HL-60/S4 treated with phorbol 12-myristate 13-acetate at 8.2 ng/mL for 4 days and 3 days (cell line): ENCODE data around the gene UBE3D.
"Not testable (repeated sequence)": the region's sequence is repeated elsewhere in the genome, so short reads cannot be mapped to it uniquely, and the experiment has no call there.

ENCODE experiments used
- in situ Hi-C: fragments of 300-500 bp; cut with MboI; formaldehyde crosslinking; loops from 2 replicates; pipeline ENCODE4 v1.15.0; 2022; ENCODE audit warnings: low sequenced_read_pairs

UBE3D gene

DNA sequence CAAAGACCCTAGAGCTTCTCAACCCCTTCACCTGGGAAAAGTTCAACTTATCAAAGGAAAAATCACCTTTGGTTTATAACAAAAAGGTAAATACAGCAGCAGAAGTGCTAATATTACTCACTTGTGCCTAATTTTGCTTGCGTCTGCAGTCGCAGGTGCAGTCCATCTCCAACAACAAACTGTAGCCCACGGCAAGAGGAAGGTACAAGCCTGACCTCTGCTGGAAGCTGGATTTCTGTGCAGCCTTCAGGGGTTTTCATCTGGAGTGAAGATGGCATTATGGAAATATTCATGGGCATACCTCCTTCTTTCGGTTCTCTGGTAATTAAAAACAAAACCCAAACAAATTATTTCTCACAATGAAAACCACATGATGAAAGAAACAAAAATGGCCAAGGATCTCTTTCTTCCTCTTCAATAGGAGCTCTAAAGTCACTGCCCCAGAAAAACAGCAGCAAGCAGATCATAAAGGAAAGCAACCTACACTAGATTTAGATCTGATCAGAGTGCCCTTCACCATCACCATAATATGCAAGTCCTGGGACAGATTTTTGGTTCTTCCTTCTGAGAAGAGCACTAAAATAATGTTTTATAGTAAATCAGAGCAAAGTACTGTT is 7.8 kb downstream of the UBE3D start:
- in situ Hi-C loops, result loop anchor here (10.0 kb wide), 1 partner anchor 803 kb away; no protein-coding TSS in a partner anchor

DNA sequence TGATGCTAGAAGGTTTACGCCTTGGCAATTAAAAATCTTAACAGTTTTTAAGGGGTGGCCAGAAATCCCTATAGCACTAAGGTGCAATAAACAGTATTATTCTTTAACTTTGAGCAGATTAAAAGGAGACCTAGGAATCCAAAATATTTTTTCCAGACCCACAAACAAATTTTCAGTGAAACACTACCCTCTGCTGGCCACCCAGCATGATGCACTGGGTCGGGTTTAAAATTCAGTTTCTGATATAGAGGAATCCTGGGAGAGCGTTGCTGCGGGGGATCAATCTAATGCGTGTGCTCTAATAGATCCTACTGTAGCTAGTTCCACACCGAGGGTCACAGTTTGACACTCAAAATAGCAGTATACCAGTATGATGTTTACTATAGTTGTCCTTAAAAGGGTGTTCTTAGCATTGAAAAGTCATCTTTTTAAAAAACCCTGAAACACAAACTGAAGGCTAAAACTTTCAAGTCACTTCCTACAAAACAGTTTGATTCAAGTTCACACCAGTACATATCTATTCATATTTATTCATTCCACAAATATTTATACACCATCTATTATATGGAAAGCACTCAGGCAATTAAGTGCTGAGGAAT is 10.2 kb downstream of the UBE3D start:
- in situ Hi-C loops, result loop anchor here (10.0 kb wide), 1 partner anchor 801 kb away; no protein-coding TSS in a partner anchor

DNA sequence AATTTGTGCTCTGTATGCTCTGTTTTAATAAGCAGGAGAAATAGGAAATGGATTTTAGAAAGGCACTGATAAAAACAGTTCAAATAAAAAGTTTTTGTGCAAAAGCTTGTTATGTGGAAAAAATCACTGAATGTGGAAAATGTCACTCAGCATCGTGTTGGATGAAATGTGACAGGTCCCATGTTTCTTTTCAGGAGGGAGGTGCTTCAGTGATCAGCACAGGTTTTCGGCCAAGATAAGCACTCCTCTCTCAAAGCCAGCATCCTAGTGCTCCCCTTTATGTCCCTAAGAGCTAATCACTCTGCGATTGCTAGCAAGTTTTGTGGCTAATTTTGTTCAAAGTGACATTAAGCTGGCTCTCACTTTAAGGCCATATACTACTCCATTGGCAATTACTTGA is 12.0 kb downstream of the UBE3D start:
- in situ Hi-C loops, result loop anchor here (10.0 kb wide), 1 partner anchor 799 kb away; no protein-coding TSS in a partner anchor

DNA sequence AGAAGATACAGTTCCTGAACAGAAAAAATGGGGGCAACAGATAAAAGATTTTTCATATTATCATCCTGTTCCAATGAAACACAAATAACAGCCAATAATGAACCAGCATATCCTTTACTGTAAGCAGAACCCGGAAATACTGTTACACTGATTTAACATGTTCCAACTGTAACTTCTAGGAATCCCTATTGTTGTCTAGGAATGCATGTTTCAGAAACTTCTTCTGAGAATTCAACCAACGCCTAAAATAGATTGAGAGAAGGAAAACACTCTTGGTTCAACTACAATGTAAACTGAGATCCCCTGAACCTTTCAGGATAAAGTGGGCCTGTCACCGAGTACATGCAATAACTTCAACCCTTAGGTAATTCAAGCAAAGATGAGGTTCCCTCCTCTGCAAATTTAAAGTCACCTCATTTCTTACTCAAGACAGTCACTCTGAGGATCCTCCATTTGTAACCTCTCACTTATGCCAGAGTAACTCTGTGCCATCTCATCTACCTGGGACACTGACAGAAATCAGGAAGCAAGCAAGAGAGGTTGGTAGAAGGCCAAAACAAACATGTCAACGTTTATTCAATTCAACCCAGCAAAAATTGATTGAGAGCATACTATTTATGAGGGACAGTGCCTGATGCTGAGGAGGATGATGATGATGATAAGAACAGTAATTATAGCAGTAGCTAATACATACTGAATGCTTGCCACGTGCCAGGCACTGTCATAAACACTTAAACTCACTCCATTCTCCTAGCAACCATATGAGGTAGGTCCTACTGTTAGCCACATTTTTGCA is 14.1 kb downstream of the UBE3D start:
- in situ Hi-C loops, result loop anchor here (10.0 kb wide), 1 partner anchor 797 kb away; no protein-coding TSS in a partner anchor

DNA sequence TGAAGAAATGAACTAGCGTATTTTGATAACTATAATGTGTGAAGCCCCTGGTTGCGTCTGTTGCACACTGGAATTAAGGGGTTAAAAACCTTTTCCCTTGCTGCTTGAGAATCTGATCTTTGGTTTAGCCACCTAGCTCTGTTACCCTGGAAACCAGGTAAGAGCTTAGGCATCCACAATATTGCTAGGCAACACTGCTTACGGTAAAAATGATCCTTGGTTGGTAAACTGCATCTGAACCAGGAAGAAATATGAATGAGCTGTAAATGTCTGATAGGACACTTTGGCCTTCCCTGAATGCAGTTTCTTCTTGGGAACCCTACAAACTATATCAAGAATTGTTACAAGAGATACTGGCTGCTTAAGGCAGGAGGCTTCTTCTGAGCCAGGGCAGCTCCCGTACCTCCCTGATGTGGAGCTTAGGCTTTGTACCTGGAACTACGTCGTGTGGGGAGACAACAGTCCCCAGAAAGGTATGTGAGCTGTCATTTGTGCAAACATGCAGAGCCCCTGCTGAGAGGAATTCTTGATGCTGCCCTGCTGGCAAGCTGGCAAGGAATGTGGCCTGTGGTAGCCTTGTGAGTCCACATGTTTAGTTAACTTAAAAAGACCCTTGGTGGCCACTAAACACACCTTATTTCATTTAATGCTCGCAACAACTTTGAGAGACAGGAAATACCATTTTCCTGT is 18.4 kb downstream of the UBE3D start:
- in situ Hi-C loops, result no loop called here

DNA sequence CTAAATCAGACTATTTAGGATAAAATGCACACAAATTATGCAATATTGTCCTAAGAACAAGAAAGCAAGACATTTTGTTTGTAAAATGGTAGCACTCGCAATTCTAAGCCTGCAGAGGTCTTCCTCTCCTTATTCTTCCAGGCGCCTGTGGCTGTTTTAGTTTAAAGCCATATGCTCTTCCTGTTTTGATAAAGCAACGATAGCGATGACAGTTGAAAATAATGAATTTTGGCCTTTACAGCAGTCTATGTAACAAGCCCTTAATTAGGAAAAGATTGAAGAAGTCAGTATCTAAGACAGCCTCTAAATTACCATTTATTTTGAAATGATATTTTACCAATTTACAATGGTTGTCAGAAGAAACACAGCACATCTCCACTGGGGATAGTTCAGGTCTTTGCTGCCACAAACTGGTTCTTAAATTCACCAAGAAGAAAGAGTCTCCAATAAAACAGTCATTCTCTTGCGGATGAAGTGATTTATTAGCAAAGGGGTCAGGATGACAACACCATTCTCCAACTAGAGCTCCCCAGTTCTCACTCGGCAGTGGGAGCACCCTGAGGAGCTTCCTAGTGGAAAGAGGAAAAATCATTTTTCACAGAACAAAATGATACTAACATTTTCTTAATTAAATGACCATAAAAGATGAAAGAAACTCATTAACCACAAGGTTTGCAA is 21.4 kb downstream of the UBE3D start:
- in situ Hi-C loops, result no loop called here

DNA sequence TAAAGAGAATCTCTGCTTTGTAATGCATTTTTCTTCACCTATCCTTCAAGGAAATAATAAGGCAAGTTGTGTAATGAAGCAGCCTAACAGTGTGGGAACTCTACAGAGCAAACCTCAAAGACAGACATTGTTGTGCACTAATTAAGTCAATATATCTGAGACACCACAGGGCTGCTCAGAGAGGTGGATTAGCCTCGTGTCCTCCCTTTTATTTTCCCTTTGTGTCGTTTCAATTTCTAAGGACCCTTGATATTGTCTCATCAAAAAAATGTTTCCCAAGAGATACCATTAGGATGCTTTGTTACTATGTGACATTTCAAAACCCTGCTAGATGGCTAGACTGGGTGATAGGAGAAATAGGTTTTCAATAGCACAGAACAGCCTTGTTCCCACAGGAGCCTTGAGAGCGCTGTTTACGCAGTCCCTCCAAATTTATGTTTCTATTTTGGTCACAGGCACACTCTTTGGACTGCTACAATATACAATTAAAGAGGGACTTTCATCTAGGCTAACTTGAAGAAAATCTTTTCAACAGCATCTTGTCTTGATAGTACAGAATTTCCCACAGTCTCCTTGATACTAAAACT is 23.1 kb downstream of the UBE3D start:
- in situ Hi-C loops, result no loop called here

DNA sequence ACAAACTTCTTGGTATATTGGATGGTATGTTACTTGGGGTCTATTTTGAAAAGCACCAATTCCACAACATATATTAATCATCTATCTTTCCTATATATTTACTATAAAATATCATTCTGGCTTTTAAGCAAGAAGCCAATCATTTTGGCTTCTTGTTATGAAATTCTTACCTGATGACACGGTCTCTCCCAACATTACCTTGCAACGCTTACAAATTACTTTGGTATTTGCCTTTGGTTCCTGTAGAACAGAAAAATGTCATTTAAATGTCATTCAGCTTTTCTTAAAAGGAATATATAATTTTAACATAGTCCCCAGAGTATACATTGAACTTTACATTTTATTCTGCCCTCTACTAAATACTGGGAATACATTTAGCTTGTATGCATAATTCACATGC is 27.4 kb downstream of the UBE3D start:
- in situ Hi-C loops, result no loop called here

DNA sequence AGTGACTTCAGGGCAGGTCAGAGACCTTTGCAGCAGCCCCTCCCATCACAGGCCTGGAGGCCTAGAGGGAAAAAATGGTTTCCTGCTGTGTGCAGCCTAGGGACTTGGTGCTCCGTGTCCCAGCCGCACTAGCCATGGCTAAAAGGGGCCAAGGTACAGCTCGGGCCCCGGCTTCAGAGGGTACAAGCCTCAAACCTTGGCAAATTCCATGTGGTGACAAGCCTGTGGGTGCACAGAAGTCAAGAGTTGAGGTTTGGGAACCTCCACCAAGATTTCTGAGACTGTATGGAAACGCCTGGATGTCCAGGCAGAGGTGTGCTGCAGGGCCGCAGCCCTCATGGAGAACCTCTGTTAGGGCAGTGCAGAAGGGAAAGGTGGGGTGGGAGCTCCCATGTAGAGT is 34.0 kb downstream of the UBE3D start:
- in situ Hi-C loops, result no loop called here

DNA sequence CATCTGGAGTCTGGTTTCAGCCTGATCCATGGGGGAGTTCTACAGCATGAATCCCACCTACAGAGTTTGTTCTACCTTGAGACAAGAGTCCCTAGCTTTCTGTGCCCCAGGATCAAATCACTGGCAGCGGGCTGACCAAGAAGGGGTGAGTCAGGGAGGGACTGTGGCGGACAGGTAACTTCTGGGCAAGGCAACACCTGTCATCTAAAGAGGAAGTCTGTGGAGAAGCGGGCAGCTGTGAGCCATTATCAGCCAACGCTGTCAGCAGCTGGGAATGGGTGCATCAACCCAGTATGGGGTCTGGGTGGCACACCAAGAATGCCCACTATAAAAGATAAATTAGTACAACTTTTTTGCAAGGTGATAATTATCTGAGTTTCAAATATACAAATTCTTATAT is 45.9 kb downstream of the UBE3D start:
- in situ Hi-C loops, result no loop called here

DNA sequence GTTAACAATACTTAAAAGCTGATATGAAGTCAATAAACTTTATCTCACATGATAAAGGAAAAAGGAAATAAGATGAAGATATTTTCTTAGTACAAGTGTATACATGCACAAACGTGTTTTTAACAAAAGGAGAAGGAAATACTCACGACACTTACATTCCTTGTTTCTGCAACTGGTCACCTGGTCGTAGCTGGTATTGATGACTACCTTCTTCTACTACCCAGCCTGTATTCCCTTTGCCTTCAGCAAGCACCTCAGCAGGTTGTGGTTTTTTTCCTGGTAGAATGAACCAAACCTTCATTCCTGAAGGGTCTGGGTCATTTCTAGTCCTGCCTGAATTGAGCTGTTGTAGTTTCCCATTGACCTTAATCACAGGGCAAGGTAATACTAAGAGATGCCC is 54.5 kb downstream of the UBE3D start:
- in situ Hi-C loops, result not testable (repeated sequence)

DNA sequence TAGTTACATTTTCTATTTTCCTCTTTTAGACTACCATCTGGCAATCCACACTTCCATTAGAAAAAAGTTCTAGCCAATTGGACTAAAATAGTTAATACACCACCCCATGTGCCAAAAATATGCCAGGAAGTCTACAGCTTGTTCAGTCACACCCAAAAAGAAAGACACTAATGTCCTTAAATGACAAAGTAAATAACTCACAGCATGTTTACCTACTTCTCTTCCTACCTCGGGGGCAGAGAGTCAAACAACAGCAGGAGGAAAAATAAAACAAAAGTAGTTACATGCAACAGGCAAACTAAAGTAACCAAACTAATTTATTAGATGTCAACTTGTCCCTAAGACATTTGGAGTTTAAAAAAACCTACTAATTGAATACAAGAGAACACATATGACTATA is 57.0 kb downstream of the UBE3D start:
- in situ Hi-C loops, result no loop called here

DNA sequence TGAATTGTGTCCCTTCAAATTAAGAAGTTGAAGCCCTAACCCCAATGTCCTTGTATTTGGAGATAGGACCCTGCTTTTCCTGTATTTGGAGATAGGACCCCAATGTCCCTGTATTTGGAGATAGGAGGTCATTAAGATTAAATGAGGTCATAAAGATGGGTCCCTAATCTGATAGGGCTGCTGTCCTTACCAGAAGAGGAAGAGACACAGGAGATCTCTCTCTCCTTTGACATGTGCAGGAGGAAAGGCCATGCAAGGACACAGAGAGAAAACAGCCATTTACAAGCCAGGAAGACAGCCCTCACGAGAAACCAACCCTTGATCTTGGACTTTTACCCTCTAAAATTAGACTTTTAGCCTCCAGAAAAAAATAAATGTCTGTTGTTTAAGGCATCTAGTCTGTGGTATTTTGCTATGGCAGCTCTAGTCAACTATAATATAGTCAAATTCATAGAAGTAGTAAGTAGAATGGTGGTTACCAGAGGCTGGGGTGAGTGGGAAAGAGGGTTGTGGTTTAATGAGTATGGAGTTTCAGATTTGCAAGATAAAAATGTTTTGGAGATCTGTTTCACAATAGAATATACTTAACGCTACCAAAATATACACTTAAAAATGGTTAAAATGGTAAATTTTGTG is 59.3 kb downstream of the UBE3D start:
- in situ Hi-C loops, result no loop called here

DNA sequence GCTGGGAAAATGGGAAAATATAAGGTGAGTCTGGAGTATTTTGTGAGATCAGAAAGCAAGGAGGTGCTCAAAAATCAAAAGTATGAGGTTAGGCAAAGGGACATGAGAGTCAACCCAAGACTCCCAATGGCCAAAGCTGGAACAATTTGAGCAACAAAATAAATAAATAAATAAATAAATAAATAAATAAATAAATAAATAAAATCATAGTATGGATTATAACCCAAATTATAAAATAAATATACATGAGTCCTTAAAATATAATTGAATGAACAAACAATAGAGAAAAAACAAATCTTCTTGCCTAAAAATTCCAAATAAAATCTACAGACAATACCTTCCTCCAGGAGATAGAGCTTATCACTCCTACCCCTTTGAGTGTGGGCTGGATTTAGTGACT is 69.5 kb downstream of the UBE3D start:
- in situ Hi-C loops, result no loop called here

DNA sequence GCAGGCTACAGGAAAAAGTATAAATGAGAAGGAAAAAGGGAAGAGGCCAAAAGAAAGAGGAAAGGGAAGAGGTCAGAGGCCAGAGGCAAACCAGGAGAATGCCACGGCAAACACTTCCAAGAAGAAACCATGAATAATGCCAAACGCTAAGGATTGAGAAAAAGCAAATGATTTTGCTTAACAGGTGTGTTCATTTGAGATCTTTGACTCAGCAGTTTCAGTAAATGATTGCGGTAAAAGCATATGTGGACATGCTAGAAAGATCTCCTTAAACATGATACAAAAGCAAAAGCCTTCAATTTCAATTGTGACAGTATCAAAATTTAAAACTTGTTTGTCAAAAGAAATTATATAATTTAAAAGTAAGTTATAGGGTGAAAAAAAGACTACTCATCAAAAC is 70.6 kb downstream of the UBE3D start:
- in situ Hi-C loops, result no loop called here

DNA sequence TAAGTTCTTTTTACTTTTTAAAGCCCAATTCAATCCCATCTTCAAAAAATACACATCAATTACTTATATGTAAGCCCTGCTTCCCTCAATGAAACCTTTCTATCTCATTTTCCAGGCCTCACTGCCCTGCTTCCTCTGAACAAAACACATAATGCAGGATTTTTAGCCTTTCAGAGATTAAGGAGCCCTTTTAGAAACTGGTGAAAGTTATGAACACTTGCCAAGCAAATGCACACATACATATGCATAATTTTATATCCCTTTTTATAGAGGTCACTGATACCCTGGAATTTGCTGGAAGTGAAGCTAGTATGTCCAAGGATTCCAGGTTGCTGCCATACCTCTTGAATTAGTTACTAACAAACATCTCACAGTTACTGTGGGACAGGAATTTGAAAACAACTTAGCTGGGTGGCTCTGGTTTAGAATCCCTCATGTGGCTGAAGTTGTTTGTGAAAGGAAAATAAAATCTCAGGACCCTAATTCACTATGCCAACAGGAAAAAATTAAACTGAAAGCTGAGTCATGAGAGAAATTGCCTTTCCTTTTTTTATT is 75.8 kb downstream of the UBE3D start:
- in situ Hi-C loops, result no loop called here

DNA sequence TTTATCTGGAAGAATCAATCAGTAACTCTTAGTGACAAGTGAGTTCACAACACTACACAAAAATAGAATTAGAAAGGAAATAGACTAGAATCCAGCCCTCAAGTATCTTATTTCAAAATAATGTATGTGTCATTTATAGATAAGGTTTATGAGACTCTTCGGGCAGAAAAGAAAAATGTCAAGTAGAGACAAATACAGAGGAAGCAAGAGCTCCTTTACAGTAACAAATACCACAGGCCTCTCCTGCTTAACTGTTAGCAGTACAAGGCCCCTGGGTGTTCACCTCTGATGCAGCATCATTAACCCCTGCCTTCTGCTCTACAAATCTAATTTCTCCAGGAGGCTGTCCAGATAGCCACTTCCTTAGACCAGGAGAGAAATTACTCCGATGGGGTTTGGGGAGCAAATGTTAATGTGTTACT is 76.7 kb downstream of the UBE3D start:
- in situ Hi-C loops, result no loop called here

DNA sequence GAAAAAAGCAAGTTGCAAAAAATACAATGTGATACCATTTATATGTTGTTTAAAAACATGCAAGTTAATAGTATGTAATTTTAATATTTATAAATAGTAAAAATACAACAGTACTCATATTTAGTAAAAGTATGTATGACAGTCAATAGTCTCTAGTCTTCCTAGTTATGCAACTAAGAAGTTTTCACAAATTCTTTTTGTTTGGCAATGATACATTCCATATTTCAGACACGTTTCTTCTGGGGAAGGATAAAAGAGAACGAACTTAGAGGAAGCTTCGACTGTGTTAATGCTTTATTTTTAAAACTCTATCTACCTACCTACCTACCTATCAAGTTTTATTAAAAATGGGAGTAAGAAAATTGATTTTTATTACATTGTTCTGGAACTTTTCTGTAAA is 77.7 kb downstream of the UBE3D start:
- in situ Hi-C loops, result no loop called here

DNA sequence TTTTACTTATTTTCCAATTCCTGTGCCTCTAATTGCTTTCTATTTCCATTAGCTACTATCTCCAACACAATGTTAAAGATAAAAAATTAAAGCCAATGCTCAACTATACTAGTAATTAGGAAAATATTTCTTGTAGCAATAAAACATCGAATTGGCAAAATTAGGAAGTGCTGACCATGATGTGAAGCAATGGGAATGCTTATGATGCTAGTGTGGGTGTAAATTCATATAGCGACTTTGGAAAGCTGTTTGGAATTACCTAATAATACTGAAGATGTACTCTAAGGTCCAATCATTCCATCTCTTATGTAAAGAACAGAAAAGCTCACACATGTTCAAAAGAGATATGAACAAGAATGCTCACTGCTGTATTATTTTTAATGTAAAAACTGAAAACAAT is 78.2 kb downstream of the UBE3D start:
- in situ Hi-C loops, result no loop called here

DNA sequence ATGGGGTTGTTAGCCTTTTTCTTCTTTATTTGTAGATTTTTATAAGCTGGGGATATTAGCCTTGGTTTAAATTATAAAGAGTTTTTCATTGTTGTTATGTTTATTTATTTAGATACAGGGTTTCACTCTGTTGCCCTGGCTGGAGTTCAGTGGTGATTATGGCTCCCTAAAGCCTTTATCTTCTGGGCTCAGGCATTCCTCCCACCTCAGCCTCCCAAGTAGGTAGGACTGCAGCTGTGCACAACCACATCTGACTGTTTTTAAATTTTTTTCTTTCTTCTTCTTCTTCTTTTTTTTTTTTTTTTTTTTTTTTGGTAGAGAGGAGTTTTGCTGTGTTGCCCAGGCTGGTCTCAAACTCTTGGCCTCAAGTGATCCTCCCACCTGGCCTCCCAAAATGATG is 80.9 kb downstream of the UBE3D start:
- in situ Hi-C loops, result no loop called here
